Measurements from ENCODE around the gene GSTM2.

DNA sequence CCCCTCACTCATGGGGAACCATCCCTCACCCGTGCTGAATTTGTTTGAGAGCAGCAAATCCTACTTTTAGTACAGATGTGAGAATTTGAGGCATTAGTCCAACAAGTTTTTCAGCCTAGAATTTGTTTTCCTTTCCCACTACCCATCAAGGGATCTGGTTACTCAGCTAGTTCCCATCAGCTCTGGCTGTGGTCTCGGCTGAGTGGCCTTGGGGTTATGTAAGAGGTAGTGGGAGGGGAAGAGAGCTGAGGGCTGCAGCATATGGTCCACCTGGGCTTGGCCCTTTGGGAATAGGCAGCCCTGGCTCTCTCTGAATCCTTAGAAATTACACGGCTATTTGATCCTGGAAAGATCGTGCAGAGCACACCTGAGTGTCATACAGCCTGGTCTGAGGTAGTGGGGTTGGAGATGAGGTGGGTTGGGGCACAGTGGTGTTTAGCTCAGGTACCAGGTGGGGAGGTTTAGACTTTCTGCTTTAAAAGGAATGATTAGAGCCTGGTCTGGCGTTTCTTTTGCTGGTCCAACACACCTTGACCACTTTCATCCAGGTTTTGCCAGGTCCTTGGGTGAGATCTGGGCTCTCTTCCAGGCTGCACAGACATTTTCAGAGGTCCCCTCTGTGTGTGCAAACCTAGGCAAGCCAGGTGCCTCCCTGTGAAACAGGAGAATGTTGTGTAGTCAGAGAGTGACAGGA is 7.7 kb upstream of the GSTM2 start:
- TF ChIP-seq, protein P1, sequence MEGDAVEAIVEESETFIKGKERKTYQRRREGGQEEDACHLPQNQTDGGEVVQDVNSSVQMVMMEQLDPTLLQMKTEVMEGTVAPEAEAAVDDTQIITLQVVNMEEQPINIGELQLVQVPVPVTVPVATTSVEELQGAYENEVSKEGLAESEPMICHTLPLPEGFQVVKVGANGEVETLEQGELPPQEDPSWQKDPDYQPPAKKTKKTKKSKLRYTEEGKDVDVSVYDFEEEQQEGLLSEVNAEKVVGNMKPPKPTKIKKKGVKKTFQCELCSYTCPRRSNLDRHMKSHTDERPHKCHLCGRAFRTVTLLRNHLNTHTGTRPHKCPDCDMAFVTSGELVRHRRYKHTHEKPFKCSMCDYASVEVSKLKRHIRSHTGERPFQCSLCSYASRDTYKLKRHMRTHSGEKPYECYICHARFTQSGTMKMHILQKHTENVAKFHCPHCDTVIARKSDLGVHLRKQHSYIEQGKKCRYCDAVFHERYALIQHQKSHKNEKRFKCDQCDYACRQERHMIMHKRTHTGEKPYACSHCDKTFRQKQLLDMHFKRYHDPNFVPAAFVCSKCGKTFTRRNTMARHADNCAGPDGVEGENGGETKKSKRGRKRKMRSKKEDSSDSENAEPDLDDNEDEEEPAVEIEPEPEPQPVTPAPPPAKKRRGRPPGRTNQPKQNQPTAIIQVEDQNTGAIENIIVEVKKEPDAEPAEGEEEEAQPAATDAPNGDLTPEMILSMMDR (IDR thresholded peaks at IDR 0.05) = no peak
- TF ChIP-seq ZFX (IDR thresholded peaks at IDR 0.05; ENCODE audit: borderline replicate concordance) = no peak
